HG03108 (cell line): ENCODE results near the gene ANTKMT.

Experiments used
- ATAC-seq: cut with Tn5 transposase; IDR thresholded peaks from one replicate; pipeline ENCODE4 v1.9.1; 2021; ENCODE audit warnings: moderate library complexity; ENCODE audit not compliant: unreplicated experiment

The ANTKMT gene

GRCh38 chr16:695355-696089 is 25.4 kb upstream of the ANTKMT start:
- ATAC-seq: no peak

- ATAC-seq: no peak
Observed at GRCh38 chr16:698911-699671, 21.9 kb upstream of the ANTKMT start.

- no peak for ATAC-seq
Observed at GRCh38 chr16:700684-701584, 20.0 kb upstream of the ANTKMT start.

GRCh38 chr16:702341-702740 is 18.6 kb upstream of the ANTKMT start:
- ATAC-seq: no peak

GRCh38 chr16:703406-703805 is 17.5 kb upstream of the ANTKMT start:
- ATAC-seq: no peak

GRCh38 chr16:704047-704446 is 16.9 kb upstream of the ANTKMT start:
- no peak for ATAC-seq

GRCh38 chr16:704552-705380 is 16.2 kb upstream of the ANTKMT start:
- no peak for ATAC-seq

GRCh38 chr16:705431-706188 is 15.3 kb upstream of the ANTKMT start, which contains the start of gene FBXL16:
Gene FBXL16, minus strand, starts transcription at chr16:705801. Its CDS starts 8,396 bp downstream, at chr16:697405.
- ATAC-seq: no peak

GRCh38 chr16:706189-707061 is 14.5 kb upstream of the ANTKMT start:
- ATAC-seq: no peak

GRCh38 chr16:707062-707538 is 13.8 kb upstream of the ANTKMT start:
- ATAC-seq: no peak

GRCh38 chr16:708019-708418 is 12.9 kb upstream of the ANTKMT start:
- ATAC-seq: no peak

- no peak for ATAC-seq
Observed at GRCh38 chr16:708959-709358, 12.0 kb upstream of the ANTKMT start.

GRCh38 chr16:709566-710499 is 11.1 kb upstream of the ANTKMT start:
- ATAC-seq: no peak

GRCh38 chr16:710500-711075 is 10.4 kb upstream of the ANTKMT start:
- ATAC-seq: no peak

GRCh38 chr16:711084-711483 is 9.9 kb upstream of the ANTKMT start:
- ATAC-seq: no peak

- no peak for ATAC-seq
Observed at GRCh38 chr16:711548-712320, 9.2 kb upstream of the ANTKMT start.
